GM12874 (cell line): ENCODE results near the gene SRL.

ENCODE experiments used
- CTCF ChIP-seq: IDR thresholded peaks from 2 replicates; pipeline ENCODE4 v1.5.1; 2011; ENCODE audit warnings: low read depth, mild to moderate bottlenecking, control low read depth, low read length, moderate library complexity; ENCODE audit not compliant: insufficient read depth

SRL gene

GRCh38 chr16:4217204-4218131, 24.4 kb downstream of the SRL start:
- no peak for TF ChIP-seq CTCF

- TF ChIP-seq CTCF, result no peak
These were observed 25.3 kb downstream of the SRL start for GRCh38 chr16:4216596-4216995.

GRCh38 chr16:4215106-4215505, 26.8 kb downstream of the SRL start:
- TF ChIP-seq CTCF, result no peak

- no peak for TF ChIP-seq CTCF
These were observed 27.7 kb downstream of the SRL start for GRCh38 chr16:4214215-4214621.

GRCh38 chr16:4213737-4214136, 28.1 kb downstream of the SRL start:
- TF ChIP-seq CTCF, result no peak

- TF ChIP-seq CTCF, result no peak
These were observed 29.0 kb downstream of the SRL start for GRCh38 chr16:4212934-4213296.

- no peak for TF ChIP-seq CTCF
These were observed 29.5 kb downstream of the SRL start for GRCh38 chr16:4212211-4212933.
